HG02678 (cell line): ENCODE measurements around the gene ISM1.

Experiments
- ATAC-seq: cut with Tn5 transposase; IDR thresholded peaks from one replicate; pipeline ENCODE4 v1.9.1; 2021; ENCODE audit warnings: mild to moderate bottlenecking, moderate library complexity; ENCODE audit not compliant: unreplicated experiment

ISM1 gene

GRCh38 chr20:13220904-13221297 is at the start of gene ISM1:
TSS of gene ISM1 (plus strand) at chr20:13221274. CDS start at chr20:13221777, 503 bp downstream.
- peak; percentile 22 for ATAC-seq

- ATAC-seq = no peak
Observed at GRCh38 chr20:13173201-13173600, 47.9 kb upstream of the ISM1 start.

- ATAC-seq = peak; percentile 53
Observed at GRCh38 chr20:13174402-13174801, 46.7 kb upstream of the ISM1 start.

- ATAC-seq = no peak
Observed at GRCh38 chr20:13180986-13181889, 39.8 kb upstream of the ISM1 start.

- no peak for ATAC-seq
Observed at GRCh38 chr20:13183005-13183404, 38.1 kb upstream of the ISM1 start.

GRCh38 chr20:13186043-13186774 is 34.9 kb upstream of the ISM1 start:
- ATAC-seq = no peak

GRCh38 chr20:13187899-13188298 is 33.2 kb upstream of the ISM1 start:
- ATAC-seq = no peak

- no peak for ATAC-seq
Observed at GRCh38 chr20:13199279-13199678, 21.8 kb upstream of the ISM1 start.

GRCh38 chr20:13200767-13201500 is 20.1 kb upstream of the ISM1 start:
- no peak for ATAC-seq

GRCh38 chr20:13202565-13202964 is 18.5 kb upstream of the ISM1 start:
- no peak for ATAC-seq

GRCh38 chr20:13205425-13205824 is 15.6 kb upstream of the ISM1 start:
- no peak for ATAC-seq

GRCh38 chr20:13205848-13206434 is 15.1 kb upstream of the ISM1 start:
- no peak for ATAC-seq

GRCh38 chr20:13207016-13207415 is 14.1 kb upstream of the ISM1 start:
- ATAC-seq = no peak

GRCh38 chr20:13211956-13212618 is 9.0 kb upstream of the ISM1 start:
- ATAC-seq = no peak

GRCh38 chr20:13212750-13213149 is 8.3 kb upstream of the ISM1 start:
- ATAC-seq = no peak

GRCh38 chr20:13213335-13213734 is 7.7 kb upstream of the ISM1 start:
- ATAC-seq = no peak

- no peak for ATAC-seq
Observed at GRCh38 chr20:13216533-13216932, 4.5 kb upstream of the ISM1 start.

- no peak for ATAC-seq
Observed at GRCh38 chr20:13219327-13220193, 1.5 kb upstream of the ISM1 start.

GRCh38 chr20:13220194-13220903 is 725 bp upstream of the ISM1 start:
- ATAC-seq = no peak
